Vagina (tissue), 2 donors: ENCODE results near the gene UBXN4.

Source experiments
- POLR2A ChIP-seq, 2 donors: fragments of 450-650 bp; IDR thresholded peaks; one replicate each; pipeline ENCODE4 v1.6.1; 2017; ENCODE audit warnings: antibody characterized with exemption in 2 of 2, mild to moderate bottlenecking in 2 of 2, moderate library complexity in 2 of 2
- POLR2AphosphoS5 ChIP-seq, 2 donors: sonication (generic); formaldehyde crosslinking; IDR thresholded peaks; one replicate each; pipeline ENCODE4 v1.9.0; 2017; ENCODE audit warnings: antibody characterized with exemption in 2 of 2, mild to moderate bottlenecking in 2 of 2, low read depth in 1 of 2; ENCODE audit not compliant: insufficient read depth in 1 of 2
- TF ChIP-seq, protein P1 (sequence below), 3 experiments: fragments of 450-650 bp in 2 of 3; fragments of 200-600 bp in 1 of 3; sonication (generic) in 1 of 3; IDR thresholded peaks; one replicate each; pipeline ENCODE4 v1.5.1; 2017 to 2019; ENCODE audit warnings: antibody characterized with exemption in 3 of 3, mild to moderate bottlenecking in 2 of 3, moderate library complexity in 2 of 3

DNA sequence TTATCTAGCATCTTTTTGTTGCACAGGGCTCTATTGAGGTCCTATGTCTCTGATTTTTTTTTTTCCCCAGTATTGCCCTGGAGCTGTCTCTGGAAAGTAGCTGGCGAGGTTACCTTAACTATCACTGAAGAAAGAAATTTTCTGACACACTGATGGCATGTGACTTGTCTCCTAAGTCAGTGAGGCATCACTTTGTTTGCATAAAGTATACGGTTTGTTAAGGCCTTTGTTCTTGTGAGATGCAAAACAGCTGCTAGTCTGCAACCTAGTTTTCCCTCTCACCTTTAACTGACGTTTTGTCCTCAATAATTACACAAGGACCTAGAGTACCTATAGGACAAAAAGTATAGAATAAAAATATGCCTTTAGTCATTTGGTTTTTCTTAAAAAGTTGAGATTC, 41.8 kb downstream of the UBXN4 start:
- no peak for TF ChIP-seq POLR2A (IDR thresholded peaks at IDR 0.05)
- TF ChIP-seq, protein P1, sequence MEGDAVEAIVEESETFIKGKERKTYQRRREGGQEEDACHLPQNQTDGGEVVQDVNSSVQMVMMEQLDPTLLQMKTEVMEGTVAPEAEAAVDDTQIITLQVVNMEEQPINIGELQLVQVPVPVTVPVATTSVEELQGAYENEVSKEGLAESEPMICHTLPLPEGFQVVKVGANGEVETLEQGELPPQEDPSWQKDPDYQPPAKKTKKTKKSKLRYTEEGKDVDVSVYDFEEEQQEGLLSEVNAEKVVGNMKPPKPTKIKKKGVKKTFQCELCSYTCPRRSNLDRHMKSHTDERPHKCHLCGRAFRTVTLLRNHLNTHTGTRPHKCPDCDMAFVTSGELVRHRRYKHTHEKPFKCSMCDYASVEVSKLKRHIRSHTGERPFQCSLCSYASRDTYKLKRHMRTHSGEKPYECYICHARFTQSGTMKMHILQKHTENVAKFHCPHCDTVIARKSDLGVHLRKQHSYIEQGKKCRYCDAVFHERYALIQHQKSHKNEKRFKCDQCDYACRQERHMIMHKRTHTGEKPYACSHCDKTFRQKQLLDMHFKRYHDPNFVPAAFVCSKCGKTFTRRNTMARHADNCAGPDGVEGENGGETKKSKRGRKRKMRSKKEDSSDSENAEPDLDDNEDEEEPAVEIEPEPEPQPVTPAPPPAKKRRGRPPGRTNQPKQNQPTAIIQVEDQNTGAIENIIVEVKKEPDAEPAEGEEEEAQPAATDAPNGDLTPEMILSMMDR (IDR thresholded peaks at IDR 0.05), result no peak
- TF ChIP-seq POLR2AphosphoS5 (IDR thresholded peaks at IDR 0.05; ENCODE audit: insufficient read depth in 1 of 2, low read depth in 1 of 2), result no peak
